Ascending aorta (tissue), 2 donors: Measurements from ENCODE around the gene NELL1. TPM values are rescaled to one million over a fixed set of nuclear protein-coding genes. Genes with fewer than 3 reads are reported as not detected.

Experiments used
- DNase-seq, 2 donors: peaks; one replicate each; pipeline ENCODE4 v3.0.0-alpha.2; 2019; ENCODE audit warnings: low spot score in 2 of 2
- H3K27ac ChIP-seq, 2 donors: fragments of 200-600 bp; sonication (generic); one replicate each; pipeline ENCODE4 v1.5.1; 2016 to 2017; ENCODE audit warnings: mild to moderate bottlenecking in 1 of 2
- H3K27me3 ChIP-seq: fragments of 200-600 bp; sonication (generic); one replicate; pipeline ENCODE4 v1.5.1; 2017
- H3K36me3 ChIP-seq, 2 donors: fragments of 200-600 bp; sonication (generic); one replicate each; pipeline ENCODE4 v1.5.1; 2016
- H3K4me1 ChIP-seq, 2 donors: fragments of 200-600 bp; sonication (generic); one replicate each; pipeline ENCODE4 v1.5.1; 2016 to 2017; ENCODE audit warnings: mild to moderate bottlenecking in 1 of 2
- H3K4me3 ChIP-seq, 2 donors: fragments of 200-600 bp; sonication (generic); one replicate each; pipeline ENCODE4 v1.5.1; 2016 to 2017; ENCODE audit warnings: mild to moderate bottlenecking in 1 of 2
- H3K9me3 ChIP-seq, 2 donors: fragments of 200-600 bp; sonication (generic); one replicate each; pipeline ENCODE4 v1.5.1; 2016
- intact Hi-C: fragments of 100-400 bp; cut with DNase I; formaldehyde crosslinking; loops from one replicate; pipeline ENCODE4 v1.15.1; 2023
- total RNA-seq: library from RNA; depleted of rRNA; stranded (reverse); fragments of >200 nt; gene quantifications from one replicate; pipeline ENCODE4 v1.1.0, GENCODE V29; 2016
- TF ChIP-seq, protein P1 (sequence below), 3 experiments: fragments of 200-600 bp in 2 of 3; fragments of 450-650 bp in 1 of 3; sonication (generic) in 2 of 3; IDR thresholded peaks; one replicate each; pipeline ENCODE4 v1.5.1; 2016 to 2019; ENCODE audit warnings: antibody characterized with exemption in 3 of 3, mild to moderate bottlenecking in 1 of 3, moderate library complexity in 1 of 3

NELL1 gene
- total RNA-seq, 1 donor from 2014 or later: not detected

DNA sequence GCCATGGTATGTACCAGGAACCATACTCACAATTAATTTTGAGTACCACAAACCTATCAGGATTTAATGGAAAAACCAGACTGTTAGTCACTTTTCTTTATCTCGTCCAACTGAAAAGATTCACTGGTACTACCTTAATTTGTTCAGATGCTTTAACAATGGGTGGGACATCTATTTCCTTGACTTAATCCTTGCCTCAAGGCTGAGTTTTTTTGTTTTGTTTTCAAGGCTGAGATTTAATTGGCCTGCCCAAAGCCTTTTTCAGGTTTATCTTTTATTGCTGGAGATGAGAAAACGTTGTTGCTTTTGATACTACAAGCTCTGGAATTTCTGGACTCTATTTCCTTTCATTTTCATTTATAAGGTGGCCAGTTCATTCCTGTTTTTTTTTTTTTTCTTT is 50.4 kb downstream of the NELL1 start:
- DNase-seq: no peak
- Histone ChIP-seq H3K27ac (no peak overlapping the region), H3K4me3 (no peak overlapping the region), H3K9me3 (no peaks in the 10 kb centered on the region), H3K27me3 (no peaks in the 10 kb centered on the region), H3K36me3 (no peaks in the 10 kb centered on the region), H3K4me1 (no peaks in the 10 kb centered on the region)
- TF ChIP-seq, protein P1, sequence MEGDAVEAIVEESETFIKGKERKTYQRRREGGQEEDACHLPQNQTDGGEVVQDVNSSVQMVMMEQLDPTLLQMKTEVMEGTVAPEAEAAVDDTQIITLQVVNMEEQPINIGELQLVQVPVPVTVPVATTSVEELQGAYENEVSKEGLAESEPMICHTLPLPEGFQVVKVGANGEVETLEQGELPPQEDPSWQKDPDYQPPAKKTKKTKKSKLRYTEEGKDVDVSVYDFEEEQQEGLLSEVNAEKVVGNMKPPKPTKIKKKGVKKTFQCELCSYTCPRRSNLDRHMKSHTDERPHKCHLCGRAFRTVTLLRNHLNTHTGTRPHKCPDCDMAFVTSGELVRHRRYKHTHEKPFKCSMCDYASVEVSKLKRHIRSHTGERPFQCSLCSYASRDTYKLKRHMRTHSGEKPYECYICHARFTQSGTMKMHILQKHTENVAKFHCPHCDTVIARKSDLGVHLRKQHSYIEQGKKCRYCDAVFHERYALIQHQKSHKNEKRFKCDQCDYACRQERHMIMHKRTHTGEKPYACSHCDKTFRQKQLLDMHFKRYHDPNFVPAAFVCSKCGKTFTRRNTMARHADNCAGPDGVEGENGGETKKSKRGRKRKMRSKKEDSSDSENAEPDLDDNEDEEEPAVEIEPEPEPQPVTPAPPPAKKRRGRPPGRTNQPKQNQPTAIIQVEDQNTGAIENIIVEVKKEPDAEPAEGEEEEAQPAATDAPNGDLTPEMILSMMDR (IDR thresholded peaks at IDR 0.05): no peak
- intact Hi-C loops: no loop called here

DNA sequence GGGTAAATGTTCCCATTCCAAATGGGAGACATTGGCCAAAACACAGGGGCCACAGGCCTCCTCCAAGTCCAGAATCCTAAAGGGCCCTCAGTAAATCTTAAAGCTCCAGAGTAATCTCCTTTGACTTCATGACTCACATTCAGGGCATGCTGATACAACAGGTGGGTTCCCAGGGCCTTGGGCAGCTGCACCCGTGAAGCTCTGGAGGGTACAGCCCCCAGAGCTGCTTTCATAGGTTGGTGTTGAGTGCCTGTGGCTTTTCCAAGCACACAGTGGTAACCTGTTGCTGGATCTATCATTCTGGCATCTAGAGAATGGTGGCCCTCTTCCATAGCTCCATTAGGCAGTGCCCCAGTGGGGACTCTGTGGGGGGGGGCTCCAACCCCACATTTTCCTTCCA is 54.0 kb downstream of the NELL1 start:
- H3K27me3 ChIP-seq: no peaks in the 10 kb centered on the region
- intact Hi-C loops: no loop called here

DNA sequence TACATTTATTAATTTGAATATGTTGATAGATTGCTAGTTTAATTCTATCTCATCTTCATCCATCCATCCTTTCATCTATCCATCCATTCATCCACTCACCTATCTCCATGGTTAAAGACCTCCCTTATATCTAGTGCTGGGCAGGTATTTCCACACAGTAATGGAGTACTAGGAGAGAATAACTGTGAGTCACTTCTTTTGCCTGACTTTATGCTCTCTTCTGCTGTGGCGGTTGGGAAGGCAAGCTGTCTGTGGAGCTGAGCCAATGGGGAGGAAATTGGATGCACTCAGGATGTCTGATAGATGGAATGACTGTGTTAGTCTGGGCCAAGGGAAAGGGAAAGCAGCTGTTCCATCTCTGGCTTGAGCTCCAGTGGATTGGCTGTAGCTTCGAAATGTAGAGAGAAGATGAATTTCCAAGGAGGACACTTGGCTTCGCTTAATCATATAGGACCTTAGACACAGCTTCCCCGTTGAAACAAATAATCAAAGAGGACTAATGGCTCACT is 60.3 kb downstream of the NELL1 start:
- H3K27me3 ChIP-seq: no peaks in the 10 kb centered on the region
- H3K9me3 ChIP-seq: no peaks in the 10 kb centered on the region
- no peak for DNase-seq
- H3K4me3 ChIP-seq: no peak overlapping the region
- intact Hi-C loops: no loop called here
- H3K27ac ChIP-seq: no peak overlapping the region
- H3K36me3 ChIP-seq: no peaks in the 10 kb centered on the region
- TF ChIP-seq, protein P1 (IDR thresholded peaks at IDR 0.05): no peak
- no peaks in the 10 kb centered on the region for H3K4me1 ChIP-seq

More for the DNA sequence above, 54.0 kb downstream of the NELL1 start:
- H3K27ac ChIP-seq: no peak overlapping the region
- H3K4me1 ChIP-seq: no peaks in the 10 kb centered on the region
- TF ChIP-seq, protein P1 (IDR thresholded peaks at IDR 0.05): no peak
- H3K36me3 ChIP-seq: no peaks in the 10 kb centered on the region
- no peaks in the 10 kb centered on the region for H3K9me3 ChIP-seq
- no peak overlapping the region for H3K4me3 ChIP-seq
- DNase-seq: no peak

DNA sequence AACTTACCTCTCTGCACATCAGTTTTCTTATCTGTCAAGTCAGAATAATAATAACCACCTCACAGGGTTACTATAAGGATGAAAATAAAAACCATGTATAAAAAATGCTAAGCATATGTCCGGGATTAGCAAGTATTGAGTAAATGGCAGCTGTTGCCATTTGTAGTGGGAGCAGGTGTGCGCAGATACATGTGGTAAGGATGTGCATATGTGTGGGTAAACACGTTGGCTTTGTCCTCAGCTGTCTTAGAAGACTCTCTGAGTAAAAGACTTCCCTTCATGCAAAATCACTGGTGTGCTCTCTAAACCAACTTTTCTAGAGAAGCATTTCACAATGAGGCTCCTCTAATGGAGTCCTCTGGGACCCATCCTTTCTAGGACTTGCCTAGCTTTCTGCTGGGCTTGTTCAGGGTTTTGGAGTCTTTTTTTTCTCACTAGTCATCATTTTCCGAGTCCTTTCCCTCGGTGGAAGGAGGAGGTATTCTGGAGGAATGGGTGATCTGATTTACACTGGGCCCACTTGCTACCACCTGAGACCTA is 62.4 kb downstream of the NELL1 start:
- TF ChIP-seq, protein P1 (IDR thresholded peaks at IDR 0.05): no peak
- Histone ChIP-seq H3K27me3 (no peaks in the 10 kb centered on the region), H3K36me3 (no peaks in the 10 kb centered on the region), H3K4me3 (no peak overlapping the region), H3K4me1 (no peaks in the 10 kb centered on the region), H3K9me3 (no peaks in the 10 kb centered on the region), H3K27ac (no peak overlapping the region)
- no peak for DNase-seq
- intact Hi-C loops: no loop called here

DNA sequence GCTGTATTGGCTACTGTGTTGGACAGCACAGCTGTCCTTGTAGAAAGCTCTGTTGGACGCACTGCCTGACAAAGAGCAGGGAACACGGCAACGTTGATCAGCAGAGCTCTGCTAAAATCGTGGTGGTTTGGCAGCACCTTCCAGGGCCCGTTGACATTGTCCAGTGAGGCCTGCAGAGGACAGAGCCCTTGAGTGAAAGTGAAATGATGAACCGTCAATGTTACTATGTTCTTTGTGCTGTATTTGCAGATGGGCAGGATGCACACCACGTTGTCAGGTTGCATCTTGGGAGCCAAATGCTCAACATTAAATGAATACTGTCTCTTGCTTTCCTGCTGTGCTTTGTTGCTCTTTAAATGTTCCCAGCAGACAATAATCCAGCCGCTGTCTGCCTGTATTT is 69.7 kb downstream of the NELL1 start:
- TF ChIP-seq, protein P1 (IDR thresholded peaks at IDR 0.05): no peak
- Histone ChIP-seq H3K9me3 (no peaks in the 10 kb centered on the region), H3K27me3 (no peaks in the 10 kb centered on the region), H3K36me3 (no peaks in the 10 kb centered on the region), H3K27ac (no peak overlapping the region), H3K4me3 (no peak overlapping the region), H3K4me1 (no peaks in the 10 kb centered on the region)
- no peak for DNase-seq
- intact Hi-C loops: no loop called here

DNA sequence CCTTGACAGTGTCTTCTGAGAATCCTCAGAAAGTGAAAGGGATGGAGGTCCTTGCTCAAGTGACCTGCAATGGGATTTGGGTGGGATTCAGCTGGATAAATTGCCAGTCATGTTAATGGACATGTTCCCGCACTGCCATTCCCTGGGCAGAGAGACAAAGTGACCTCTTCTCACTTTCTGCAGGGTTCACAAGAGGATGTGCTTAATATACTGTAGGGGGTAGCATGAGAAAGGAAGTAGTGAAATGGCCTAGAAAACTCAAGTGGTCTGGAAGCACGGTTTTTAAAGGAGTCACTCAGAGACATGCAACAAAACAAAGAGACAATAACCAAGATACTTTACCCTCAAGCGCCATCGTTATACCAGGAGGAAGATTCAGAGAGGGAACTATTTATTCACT is 70.2 kb downstream of the NELL1 start:
- H3K27me3 ChIP-seq: no peaks in the 10 kb centered on the region
- no peak overlapping the region for H3K27ac ChIP-seq
- H3K4me3 ChIP-seq: no peak overlapping the region
- TF ChIP-seq, protein P1 (IDR thresholded peaks at IDR 0.05): no peak
- H3K4me1 ChIP-seq: no peaks in the 10 kb centered on the region
- intact Hi-C loops: no loop called here
- no peaks in the 10 kb centered on the region for H3K36me3 ChIP-seq
- DNase-seq: no peak
- H3K9me3 ChIP-seq: no peaks in the 10 kb centered on the region
